HG02852 (cell line): ENCODE data around the gene SNX32.
"Not testable (repeated sequence)": the region's sequence is repeated elsewhere in the genome, so short reads cannot be mapped to it uniquely, and the experiment has no call there.

Experiments
- ATAC-seq: cut with Tn5 transposase; IDR thresholded peaks from one replicate; pipeline ENCODE4 v1.9.1; 2021; ENCODE audit warnings: mild to moderate bottlenecking, moderate library complexity; ENCODE audit not compliant: unreplicated experiment

SNX32 gene

GRCh38 chr11:65822776-65823528, 10.8 kb upstream of the SNX32 start:
- no peak for ATAC-seq

DNA sequence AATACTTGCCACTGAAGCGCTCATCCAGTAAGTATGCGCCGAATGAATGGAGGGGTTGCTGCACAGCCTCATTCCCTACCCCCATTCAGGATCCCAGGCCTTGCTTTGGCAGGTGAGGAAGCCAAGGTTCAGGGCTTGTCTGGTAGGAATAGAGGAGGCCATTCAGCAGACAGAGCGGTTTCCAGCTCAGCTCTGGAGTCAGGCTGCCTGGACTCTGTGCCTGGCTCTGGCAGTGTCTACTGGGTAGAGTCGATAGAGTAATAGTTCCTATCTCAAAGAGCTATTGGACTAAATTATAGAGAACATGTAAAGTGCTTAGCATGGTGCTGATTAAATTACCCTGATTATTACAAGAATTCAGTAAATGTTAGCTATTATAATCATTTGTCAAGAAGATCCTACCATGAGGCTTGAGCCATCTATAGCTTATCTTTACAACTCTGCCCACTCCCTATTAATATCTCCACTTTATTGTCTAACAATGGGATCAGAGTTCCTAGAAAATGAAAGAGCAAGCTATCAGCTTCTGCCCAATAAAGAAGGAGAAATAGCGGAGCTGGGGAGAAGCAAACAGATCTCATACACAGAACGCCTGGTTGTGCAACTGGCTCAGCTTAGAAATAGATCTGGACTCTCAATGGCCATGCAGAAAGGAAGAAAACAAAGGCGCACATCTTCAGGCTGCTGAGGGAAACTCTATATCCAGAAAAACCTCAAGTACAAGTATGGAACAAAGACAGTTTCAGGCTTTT, 6.6 kb upstream of the SNX32 start:
- ATAC-seq = no peak

DNA sequence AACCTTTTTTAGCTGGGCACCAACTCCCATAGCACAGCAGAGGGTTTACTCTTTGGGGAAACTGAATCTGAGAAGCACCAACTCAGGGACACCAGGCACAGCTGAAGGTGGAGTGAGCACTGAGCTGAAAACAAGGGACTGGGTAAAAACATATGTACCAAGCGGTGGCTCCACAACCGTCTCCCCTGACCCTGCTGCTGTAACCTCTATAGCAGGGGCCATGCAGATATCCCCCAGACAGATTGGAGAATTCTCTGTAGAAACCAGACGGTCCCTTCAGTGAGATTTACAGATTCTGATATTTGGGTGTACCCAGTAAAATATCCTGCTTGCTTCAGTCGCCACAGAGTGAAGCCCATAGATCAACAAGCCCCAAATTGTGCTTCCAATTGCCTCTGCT, 4.3 kb upstream of the SNX32 start:
- no peak for ATAC-seq

DNA sequence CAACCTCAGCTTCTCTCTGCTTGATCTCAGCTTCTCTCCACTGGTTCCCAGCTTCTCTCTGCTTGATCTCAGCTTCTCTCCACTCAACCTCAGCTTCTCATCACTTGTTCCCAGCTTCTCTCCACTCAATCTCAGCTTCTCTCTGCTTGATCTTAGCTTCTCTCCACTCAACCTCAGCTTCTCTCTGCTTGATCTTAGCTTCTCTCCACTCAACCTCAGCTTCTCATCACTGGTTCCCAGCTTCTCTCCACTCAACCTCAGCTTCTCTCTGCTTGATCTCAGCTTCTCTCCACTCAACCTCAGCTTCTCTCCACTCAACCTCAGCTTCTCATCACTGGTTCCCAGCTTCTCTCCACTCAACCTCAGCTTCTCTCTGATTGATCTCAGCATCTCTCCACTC, 1.5 kb upstream of the SNX32 start:
- not testable (repeated sequence) for ATAC-seq

- no peak for ATAC-seq
Observed at GRCh38 chr11:65834202-65834601, 439 bp downstream of the SNX32 start.

GRCh38 chr11:65842144-65842543, 8.4 kb downstream of the SNX32 start:
- ATAC-seq = no peak

GRCh38 chr11:65843811-65844210, 10.0 kb downstream of the SNX32 start:
- no peak for ATAC-seq

GRCh38 chr11:65844231-65844872, 10.6 kb downstream of the SNX32 start:
- no peak for ATAC-seq

- ATAC-seq = no peak
Observed at GRCh38 chr11:65847746-65848145, 14.0 kb downstream of the SNX32 start.

DNA sequence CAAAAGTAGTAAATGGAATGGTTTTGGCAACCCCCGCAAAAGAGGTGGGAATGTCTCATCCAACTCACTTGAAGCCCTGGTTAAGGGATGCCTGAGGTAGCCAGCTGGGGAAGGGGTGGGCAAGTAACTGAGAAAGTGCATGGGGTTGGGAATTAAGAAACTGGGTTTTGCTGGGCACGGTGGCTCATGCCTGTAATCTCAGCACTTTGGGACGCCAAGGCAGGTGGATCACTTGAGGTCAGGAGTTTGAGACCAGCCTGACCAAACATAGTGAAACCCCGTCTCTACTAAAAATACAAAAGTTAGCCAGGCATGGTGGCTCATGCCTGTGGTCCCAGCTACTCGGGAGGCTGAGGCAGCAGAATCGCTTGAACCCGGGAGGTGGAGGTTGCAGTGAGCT, 14.9 kb downstream of the SNX32 start:
- not testable (repeated sequence) for ATAC-seq

DNA sequence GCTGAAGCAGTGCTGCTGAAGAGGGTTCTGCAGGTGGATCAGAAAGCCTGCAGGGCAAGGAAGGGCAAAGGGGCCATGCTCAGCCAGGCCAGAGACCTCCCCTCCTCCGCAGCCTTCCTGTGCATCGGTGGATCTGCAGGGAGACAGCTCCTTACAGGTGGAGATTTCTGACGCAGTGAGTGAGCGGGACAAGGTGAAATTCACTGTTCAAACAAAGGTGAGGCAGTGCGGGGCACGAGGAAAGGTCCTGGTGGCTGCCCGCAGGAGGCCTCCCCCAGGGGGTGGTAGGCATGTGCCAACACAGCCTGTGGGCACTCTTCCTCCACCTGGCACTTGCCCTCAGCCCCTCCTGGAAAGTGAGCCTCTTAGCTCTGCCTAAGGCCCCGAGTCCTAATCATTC, 15.6 kb downstream of the SNX32 start:
- ATAC-seq = no peak

- ATAC-seq = no peak
Observed at GRCh38 chr11:65849771-65850216, 16.0 kb downstream of the SNX32 start.

- no peak for ATAC-seq
Observed at GRCh38 chr11:65850217-65851082, 16.7 kb downstream of the SNX32 start.

DNA sequence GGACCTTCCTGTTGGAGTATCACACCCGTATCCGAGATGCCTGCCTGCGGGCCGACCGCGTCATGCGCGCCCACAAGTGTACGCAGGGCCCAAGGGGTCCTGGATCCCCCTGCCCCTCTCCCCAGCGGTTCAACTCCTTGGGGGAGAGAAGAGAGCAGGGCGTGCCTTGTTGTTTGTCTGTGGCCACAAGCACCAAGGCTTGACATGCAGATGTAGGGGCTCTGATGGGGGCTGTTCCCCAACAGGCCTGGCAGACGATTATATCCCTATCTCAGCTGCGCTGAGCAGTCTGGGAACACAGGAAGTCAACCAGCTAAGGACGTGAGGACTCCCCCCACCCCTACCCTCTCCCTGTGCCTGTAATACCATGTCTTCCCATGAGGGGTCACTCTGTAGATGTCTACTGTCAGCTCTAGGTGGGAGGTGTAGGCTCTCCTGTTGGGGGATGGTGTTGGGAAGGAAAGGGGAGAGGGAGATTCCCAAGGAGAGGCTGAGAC, 17.4 kb downstream of the SNX32 start:
- ATAC-seq = no peak

GRCh38 chr11:65851811-65852507, 18.2 kb downstream of the SNX32 start:
- ATAC-seq = no peak

- ATAC-seq = no peak
Observed at GRCh38 chr11:65852508-65853245, 18.9 kb downstream of the SNX32 start.

DNA sequence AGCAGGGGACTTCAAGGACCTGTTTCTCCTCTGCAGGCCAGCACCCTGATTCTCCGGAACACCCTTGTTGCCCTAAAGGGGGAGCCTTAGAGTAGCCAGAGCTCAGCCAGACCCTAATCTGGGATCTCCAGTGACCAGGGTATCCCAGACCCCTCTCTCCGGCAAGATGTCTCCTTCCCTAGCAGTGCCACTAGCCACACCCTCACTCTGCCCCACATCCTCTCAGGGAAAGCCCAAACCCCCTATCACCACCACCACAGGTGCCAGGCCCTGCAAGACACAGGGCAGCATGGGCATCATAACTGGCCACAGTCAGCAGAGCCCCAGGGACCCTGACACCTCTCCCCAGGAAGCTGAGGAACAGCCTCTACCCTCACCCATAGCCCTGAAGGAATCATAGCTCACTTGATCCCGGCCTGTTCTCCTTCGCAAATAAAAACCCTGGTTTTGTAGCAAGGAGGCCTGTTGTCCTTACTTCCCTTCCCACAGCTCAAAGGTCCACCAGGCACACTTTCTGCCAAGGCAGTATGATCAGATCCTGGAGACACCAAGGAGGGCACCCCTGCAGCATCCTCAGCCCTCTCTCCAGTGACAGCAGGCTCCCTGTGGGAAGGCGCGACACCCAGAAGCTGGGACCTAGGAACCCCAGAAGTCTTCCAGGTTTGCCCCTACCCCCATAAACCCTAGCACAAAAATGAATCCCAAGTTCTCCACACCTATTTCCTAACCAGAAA, 19.6 kb downstream of the SNX32 start:
- no peak for ATAC-seq

- ATAC-seq = no peak
Observed at GRCh38 chr11:65854161-65854592, 20.4 kb downstream of the SNX32 start.
